GM12873 (cell line): ENCODE data around the gene ZNF618.

Source experiments
- CTCF ChIP-seq: IDR thresholded peaks from 2 replicates; pipeline ENCODE4 v1.5.1; 2012; ENCODE audit warnings: low read depth, mild to moderate bottlenecking, moderate library complexity, low read length, control low read depth; ENCODE audit not compliant: insufficient read depth; ENCODE audit errors: missing control alignments

The ZNF618 gene

GRCh38 chr9:114075602-114076001, 199.5 kb downstream of the ZNF618 start:
- TF ChIP-seq CTCF = no peak

- no peak for TF ChIP-seq CTCF
These were observed 200.4 kb downstream of the ZNF618 start for GRCh38 chr9:114076237-114077161.

- no peak for TF ChIP-seq CTCF
These were observed 201.2 kb downstream of the ZNF618 start for GRCh38 chr9:114077162-114077837.

GRCh38 chr9:114078021-114078780, 202.1 kb downstream of the ZNF618 start, which contains the start of gene AMBP:
TSS of gene AMBP (minus strand) at chr9:114078300. CDS start at chr9:114078209, 91 bp downstream.
- TF ChIP-seq CTCF = no peak

GRCh38 chr9:114078781-114079156, 202.7 kb downstream of the ZNF618 start:
- no peak for TF ChIP-seq CTCF

- TF ChIP-seq CTCF = no peak
These were observed 204.2 kb downstream of the ZNF618 start for GRCh38 chr9:114080195-114080772.
